WI38 (cell line): ENCODE measurements around the gene IWS1.

Experiments
- H3K4me3 ChIP-seq: 2 replicates; pipeline ENCODE4 v1.5.1; 2011; ENCODE audit warnings: low read depth, mild to moderate bottlenecking, control low read depth, low read length
- CTCF ChIP-seq: IDR thresholded peaks from 2 replicates; pipeline ENCODE4 v1.5.1; 2012; ENCODE audit warnings: low read depth, mild to moderate bottlenecking, control low read depth, low read length

The IWS1 gene

GRCh38 chr2:127564429-127565260 lies 38.4 kb upstream of the IWS1 start:
- no peak overlapping the region for H3K4me3 ChIP-seq
- TF ChIP-seq CTCF: no peak

- TF ChIP-seq CTCF: no peak
- H3K4me3 ChIP-seq: no peak overlapping the region
Measured at GRCh38 chr2:127563458-127564428, 37.5 kb upstream of the IWS1 start.

- no peak for TF ChIP-seq CTCF
- H3K4me3 ChIP-seq: no peak overlapping the region
Measured at GRCh38 chr2:127562936-127563335, 36.6 kb upstream of the IWS1 start.

GRCh38 chr2:127561371-127561770 lies 35.1 kb upstream of the IWS1 start:
- no peak overlapping the region for H3K4me3 ChIP-seq
- TF ChIP-seq CTCF: no peak

GRCh38 chr2:127560931-127561280 lies 34.6 kb upstream of the IWS1 start:
- TF ChIP-seq CTCF: no peak
- H3K4me3 ChIP-seq: no peak overlapping the region

- no peak overlapping the region for H3K4me3 ChIP-seq
- TF ChIP-seq CTCF: no peak
Measured at GRCh38 chr2:127560201-127560930, 34.1 kb upstream of the IWS1 start.
